Adipocyte (in vitro differentiated cells): Measurements from ENCODE around the gene ZNF658.
"Not testable (repeated sequence)": the region's sequence is repeated elsewhere in the genome, so short reads cannot be mapped to it uniquely, and the experiment has no call there.

Source experiments
- DNase-seq: peaks from one replicate; pipeline ENCODE4 v3.0.0-alpha.2; 2015; ENCODE audit warnings: low read depth
- H3K27me3 ChIP-seq: replicated peaks from 2 replicates; pipeline ENCODE4 v1.7.0; 2013; ENCODE audit warnings: mild to moderate bottlenecking, low read length, moderate library complexity; ENCODE audit not compliant: control insufficient read depth, insufficient read depth
- H3K36me3 ChIP-seq: 2 replicates; pipeline ENCODE4 v1.7.0; 2013; ENCODE audit warnings: low read length, mild to moderate bottlenecking, moderate library complexity; ENCODE audit not compliant: control insufficient read depth, insufficient read depth, severe bottlenecking
- H3K4me1 ChIP-seq: 2 replicates; pipeline ENCODE4 v1.7.0; 2013; ENCODE audit warnings: mild to moderate bottlenecking, low read length, moderate library complexity; ENCODE audit not compliant: control insufficient read depth, insufficient read depth
- H3K4me3 ChIP-seq: 2 replicates; pipeline ENCODE4 v1.7.0; 2013; ENCODE audit warnings: mild to moderate bottlenecking, low read length, moderate library complexity
- H3K9ac ChIP-seq: 2 replicates; pipeline ENCODE4 v1.7.0; 2013; ENCODE audit warnings: mild to moderate bottlenecking, low read length, moderate library complexity
- H3K9me3 ChIP-seq: 2 replicates; pipeline ENCODE4 v1.7.0; 2013; ENCODE audit warnings: mild to moderate bottlenecking, low read length, moderate library complexity; ENCODE audit not compliant: control insufficient read depth

ZNF658 gene

DNA sequence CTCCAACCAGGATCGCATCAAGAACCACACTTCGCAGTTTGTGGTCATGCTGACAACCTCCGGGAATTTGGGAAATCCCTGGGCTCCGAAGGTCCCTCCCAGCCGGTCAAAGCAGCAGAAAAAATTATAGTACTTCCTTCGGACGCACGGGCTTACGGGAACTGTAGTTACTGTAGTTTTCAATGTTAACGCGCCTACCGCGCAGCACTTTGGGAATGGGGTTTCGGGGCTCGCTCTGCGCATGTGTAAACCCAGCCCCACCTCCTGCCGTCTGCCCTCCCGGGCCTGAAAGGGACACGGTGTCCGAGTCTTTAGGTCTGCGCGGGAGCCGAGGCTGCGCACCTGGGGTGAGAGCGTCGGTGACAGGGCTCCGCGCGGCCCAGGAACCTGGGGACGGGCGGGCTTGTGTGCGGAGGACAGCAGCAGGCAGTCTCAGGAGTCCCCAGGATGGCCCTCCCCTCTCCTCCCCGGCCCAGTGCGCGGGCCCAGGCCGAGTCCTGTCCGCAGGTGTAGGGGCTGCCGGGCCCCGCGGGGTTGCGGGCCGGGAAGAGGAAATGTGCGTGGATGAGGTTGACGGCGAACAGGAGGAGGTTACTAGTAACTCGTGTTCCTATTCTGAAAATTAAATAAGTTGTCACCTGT is at the start of gene ZNF658:
Gene ZNF658 (plus strand): TSS at position 236 of the 642 bp plus-strand sequence. CDS start 2,837 bp downstream, outside the sequence.
- not testable (repeated sequence) for H3K36me3 ChIP-seq, H3K4me1 ChIP-seq, H3K27me3 ChIP-seq, H3K9me3 ChIP-seq
- DNase-seq: peak; percentile 86
- Histone ChIP-seq H3K4me3 (peak within 1 kb of the TSS; percentile 80), H3K9ac (peak within 1 kb of the TSS; percentile 77)

DNA sequence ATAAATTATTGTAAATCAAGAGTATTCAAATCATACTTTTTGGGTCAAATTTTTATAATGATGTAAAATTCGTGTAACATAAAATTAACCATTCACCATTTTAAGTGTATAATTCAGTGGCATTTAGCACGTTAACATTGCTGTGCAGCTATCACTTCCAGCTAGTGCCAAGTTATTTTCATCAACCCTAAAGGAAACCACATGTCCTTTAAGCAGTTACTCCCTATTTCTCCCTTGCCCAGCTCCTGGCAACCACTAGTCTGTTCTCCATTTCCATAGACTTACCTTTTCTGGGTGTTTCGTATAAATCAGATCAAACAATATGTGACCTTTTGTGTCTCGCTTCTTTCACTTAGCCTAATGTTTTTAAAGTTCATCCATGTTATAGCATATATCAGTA is 38.8 kb upstream of the ZNF658 start:
- not testable (repeated sequence) for H3K36me3 ChIP-seq, H3K27me3 ChIP-seq, H3K4me1 ChIP-seq, DNase-seq, H3K4me3 ChIP-seq, H3K9me3 ChIP-seq, H3K9ac ChIP-seq

DNA sequence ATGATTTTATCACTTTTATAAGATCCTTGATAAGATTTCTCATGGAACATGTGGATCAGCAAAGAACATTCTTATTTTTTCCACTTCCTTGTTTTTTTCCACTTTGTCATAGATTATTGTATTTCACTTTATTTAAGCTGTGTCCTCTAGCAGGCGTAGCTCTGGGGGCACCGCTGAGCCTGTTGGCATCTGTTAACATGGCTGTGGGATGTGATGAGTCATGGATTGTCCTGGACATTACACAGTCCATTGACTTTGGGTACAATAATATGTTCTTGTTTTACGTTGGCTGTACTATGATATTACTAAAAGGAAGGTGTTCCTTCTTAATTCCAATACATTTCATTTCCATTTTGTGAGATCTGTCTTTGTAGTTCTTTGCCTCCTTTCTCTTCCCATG is 31.9 kb upstream of the ZNF658 start:
- H3K4me1 ChIP-seq, H3K9ac ChIP-seq, H3K9me3 ChIP-seq, H3K27me3 ChIP-seq, H3K36me3 ChIP-seq, H3K4me3 ChIP-seq, DNase-seq: not testable (repeated sequence)

DNA sequence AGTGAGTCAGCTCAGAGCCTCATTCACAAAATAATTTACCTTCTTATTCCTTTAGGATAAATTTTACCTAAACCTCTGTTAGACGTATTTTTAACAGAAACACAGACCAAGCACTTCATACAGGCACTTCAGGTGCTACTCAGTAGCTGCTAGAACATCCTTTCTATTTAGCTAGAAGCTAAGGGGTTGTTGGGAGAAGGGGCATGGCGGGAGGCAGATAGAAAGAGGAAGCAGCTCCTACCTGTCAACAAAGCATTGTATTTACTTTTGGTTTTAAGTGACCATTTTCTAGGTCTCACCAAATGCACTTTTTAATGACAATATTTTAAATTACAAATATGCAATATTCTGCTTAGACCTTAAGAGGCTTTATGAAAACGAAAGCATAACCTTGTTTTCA is 19.9 kb upstream of the ZNF658 start:
- H3K4me3 ChIP-seq, H3K9ac ChIP-seq, DNase-seq, H3K36me3 ChIP-seq, H3K4me1 ChIP-seq, H3K27me3 ChIP-seq, H3K9me3 ChIP-seq: not testable (repeated sequence)

DNA sequence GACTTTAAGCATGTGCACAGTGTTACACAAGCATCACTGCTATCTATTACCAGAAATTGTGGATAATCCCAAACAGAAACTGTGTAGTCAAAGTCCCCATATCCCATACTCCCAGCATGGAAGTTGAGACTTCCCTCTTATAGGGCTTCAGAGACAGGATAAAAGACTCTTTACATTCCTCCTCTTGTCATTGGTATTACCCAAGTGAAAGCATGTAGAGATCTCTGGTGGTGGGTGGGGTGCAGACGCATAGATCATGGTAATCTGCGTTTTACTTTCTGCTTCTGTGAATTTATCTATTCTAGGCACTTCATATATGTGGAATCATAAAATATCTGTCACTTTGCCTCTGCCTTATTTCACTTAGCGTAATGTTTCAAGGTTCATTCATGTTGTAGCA is 18.7 kb upstream of the ZNF658 start:
- H3K36me3 ChIP-seq, H3K27me3 ChIP-seq, H3K9me3 ChIP-seq, H3K4me1 ChIP-seq, H3K9ac ChIP-seq, H3K4me3 ChIP-seq, DNase-seq: not testable (repeated sequence)

DNA sequence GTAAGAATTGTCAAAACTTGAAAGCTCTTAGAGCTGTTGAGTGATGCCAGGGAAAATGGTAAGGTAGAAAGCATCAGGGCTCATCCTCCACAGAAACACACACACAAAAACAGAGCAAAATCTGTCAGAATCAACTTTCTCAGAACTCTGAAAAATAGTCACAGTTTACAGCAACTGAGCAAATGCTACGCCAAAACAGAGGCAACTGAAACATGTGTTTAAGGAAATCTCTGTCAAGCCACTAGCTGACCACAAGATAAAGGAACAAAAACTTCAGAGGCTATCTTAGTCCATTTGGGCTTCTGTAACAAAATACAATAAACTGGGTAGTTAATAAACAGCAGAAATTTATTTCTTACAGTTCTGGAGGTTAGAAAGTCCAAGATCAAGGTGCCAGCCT is 10.2 kb upstream of the ZNF658 start:
- not testable (repeated sequence) for H3K4me1 ChIP-seq, H3K9me3 ChIP-seq, H3K27me3 ChIP-seq, H3K4me3 ChIP-seq, H3K9ac ChIP-seq, H3K36me3 ChIP-seq, DNase-seq

DNA sequence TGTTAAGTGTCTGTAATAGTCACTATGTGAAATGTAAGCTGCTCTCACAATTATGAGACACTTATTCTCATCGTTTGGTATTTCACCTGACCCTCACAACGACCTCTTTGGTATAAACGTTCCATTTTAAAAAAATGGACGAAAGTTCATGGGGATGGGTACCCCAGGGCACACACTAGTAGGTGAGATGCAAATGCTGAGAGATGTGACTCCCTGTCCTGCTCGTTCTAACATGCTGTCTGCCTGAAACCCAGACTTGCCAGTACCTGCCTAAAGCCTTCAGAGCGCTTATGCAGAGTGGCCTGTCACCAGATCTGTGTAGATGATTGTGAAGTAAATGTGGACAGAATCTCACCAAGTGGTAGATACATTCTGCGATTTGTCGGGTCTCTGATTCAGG is 616 bp downstream of the ZNF658 start:
- DNase-seq, H3K9me3 ChIP-seq, H3K4me1 ChIP-seq, H3K36me3 ChIP-seq, H3K27me3 ChIP-seq: not testable (repeated sequence)
- peak overlapping the region; percentile 77 for H3K9ac ChIP-seq
- peak overlapping the region; percentile 80 for H3K4me3 ChIP-seq

DNA sequence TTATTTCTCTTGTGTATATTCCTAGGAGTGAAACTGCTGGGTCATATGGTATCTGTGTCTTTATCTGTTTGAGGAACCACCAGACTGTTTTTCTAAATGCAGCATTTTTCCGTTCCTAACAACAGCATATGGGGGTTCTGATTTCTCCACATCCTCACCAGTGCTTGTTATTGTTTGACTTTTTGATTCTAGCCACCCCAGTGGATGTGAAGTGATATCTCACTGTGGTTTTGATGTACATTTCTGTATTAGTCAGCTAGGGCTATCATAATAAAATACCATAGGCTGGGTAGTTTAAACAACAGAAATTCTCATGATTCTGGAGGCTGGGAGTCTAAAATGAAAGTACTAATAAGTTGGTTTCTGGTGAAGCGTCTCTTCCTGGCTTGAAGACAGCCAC is 9.0 kb downstream of the ZNF658 start:
- H3K9ac ChIP-seq, H3K27me3 ChIP-seq, DNase-seq, H3K36me3 ChIP-seq, H3K4me3 ChIP-seq, H3K9me3 ChIP-seq, H3K4me1 ChIP-seq: not testable (repeated sequence)

DNA sequence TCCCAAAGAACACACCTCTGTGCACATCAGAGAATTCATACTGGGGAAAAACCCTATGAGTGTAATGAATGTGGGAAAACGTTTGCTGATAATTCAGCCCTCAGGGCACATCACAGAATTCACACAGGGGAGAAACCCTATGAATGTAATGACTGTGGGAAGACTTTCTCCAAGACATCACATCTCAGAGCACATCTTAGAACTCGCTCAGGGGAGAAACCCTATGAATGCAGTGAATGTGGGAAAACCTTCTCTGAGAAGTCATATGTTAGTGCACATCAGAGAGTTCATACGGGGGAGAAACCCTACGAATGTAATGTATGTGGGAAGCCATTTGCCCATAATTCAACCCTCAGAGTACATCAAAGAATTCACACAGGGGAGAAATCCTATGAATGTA is 19.5 kb downstream of the ZNF658 start:
- peaks cover 15% of the 10 kb centered on the region for H3K9me3 ChIP-seq
- not testable (repeated sequence) for H3K36me3 ChIP-seq

DNA sequence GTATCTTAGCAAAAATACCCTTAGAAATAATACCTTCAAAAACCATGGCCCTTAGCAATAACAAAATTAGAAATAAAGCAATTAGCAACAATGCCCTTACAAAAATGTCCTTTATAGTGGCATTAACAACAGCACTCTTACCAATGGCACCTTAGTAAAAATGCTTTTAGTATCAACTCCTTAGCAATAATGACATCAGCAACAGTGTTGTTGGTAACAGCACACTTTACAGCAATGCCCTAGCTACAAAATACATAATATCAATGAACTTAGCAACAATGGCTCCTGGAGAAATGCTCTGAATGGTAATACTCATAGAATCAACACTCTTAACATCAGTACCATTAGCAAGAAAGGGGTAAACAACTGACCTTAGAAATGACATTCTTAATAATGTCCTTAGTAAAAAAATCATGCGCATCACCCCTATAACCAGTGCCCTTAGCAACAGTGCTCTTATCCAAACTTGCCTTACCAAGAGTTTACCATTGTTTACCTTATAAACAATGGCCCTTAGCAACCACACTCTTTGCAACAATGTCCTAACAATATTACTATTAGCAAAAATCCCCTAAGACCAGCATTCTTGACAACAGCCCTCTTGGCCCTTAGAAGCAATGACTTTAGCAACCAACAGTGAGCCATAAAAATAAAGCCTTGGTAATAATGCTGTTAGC is 35.8 kb downstream of the ZNF658 start:
- H3K9ac ChIP-seq, DNase-seq, H3K4me1 ChIP-seq, H3K9me3 ChIP-seq, H3K36me3 ChIP-seq, H3K27me3 ChIP-seq, H3K4me3 ChIP-seq: not testable (repeated sequence)

More for the DNA sequence above, 19.5 kb downstream of the ZNF658 start:
- not testable (repeated sequence) for H3K4me1 ChIP-seq, H3K9ac ChIP-seq, H3K27me3 ChIP-seq, H3K4me3 ChIP-seq, DNase-seq

DNA sequence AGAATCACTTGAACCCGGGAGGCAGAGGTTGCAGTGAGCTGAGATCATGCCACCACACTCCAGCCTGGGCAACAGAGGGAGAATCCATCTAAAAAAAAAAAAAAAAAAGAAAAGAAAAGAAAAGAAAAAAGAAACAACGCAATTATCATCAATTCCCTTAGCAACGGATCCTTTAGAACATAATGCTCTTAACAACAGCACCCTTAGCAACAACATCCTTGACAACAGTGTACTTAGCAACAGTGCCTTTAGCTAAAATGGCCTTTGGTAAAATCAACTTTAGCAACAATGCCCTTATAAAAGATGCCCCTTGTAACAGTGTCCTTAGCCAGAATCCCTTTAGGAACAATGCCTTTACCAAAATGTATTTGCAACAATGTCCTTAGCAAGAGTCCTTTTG is 37.1 kb downstream of the ZNF658 start:
- H3K27me3 ChIP-seq: not testable (repeated sequence)

DNA sequence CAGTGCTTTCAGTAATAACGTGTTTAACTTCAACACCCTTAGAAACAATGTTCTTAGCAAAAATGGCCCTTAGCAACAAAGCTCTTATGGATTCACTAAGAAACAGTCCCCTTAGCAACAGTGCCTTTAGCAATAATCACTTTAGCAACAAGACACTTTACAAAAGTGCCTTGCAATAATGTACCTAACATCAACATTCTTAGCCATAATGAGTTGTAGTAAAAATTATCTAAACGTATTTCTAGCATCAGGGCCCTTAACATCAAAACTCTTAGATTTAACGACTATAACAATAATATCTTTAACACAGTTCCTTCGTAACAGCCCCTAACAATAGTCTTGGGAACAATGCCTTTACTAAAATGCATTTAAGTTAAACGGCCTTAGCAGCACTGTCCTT is 37.8 kb downstream of the ZNF658 start:
- not testable (repeated sequence) for H3K9me3 ChIP-seq, DNase-seq, H3K9ac ChIP-seq, H3K36me3 ChIP-seq, H3K4me3 ChIP-seq, H3K27me3 ChIP-seq, H3K4me1 ChIP-seq

More for the DNA sequence above, 37.1 kb downstream of the ZNF658 start:
- not testable (repeated sequence) for H3K9ac ChIP-seq, H3K9me3 ChIP-seq, H3K4me1 ChIP-seq, H3K4me3 ChIP-seq, DNase-seq, H3K36me3 ChIP-seq
